Parathyroid adenoma (tissue), 2 donors: Measurements from ENCODE around the gene DHX57.

Experiments used
- H2AFZ ChIP-seq: fragments of 300-600 bp; sonication (generic); one replicate; pipeline ENCODE4 v1.7.0; 2017; ENCODE audit warnings: antibody characterized with exemption, mild to moderate bottlenecking
- H3K27ac ChIP-seq: fragments of 300-600 bp; sonication (generic); one replicate; pipeline ENCODE4 v1.7.0; 2017
- H3K27me3 ChIP-seq: fragments of 300-600 bp; sonication (generic); one replicate; pipeline ENCODE4 v1.7.0; 2017; ENCODE audit warnings: low read length; ENCODE audit not compliant: control insufficient read depth, insufficient read depth
- H3K36me3 ChIP-seq: fragments of 300-600 bp; sonication (generic); one replicate; pipeline ENCODE4 v1.7.0; 2017; ENCODE audit warnings: low read length; ENCODE audit not compliant: control insufficient read depth, insufficient read depth
- H3K4me1 ChIP-seq: fragments of 300-600 bp; sonication (generic); one replicate; pipeline ENCODE4 v1.7.0; 2017; ENCODE audit warnings: control low read depth
- H3K4me2 ChIP-seq: fragments of 300-600 bp; sonication (generic); one replicate; pipeline ENCODE4 v1.7.0; 2017; ENCODE audit warnings: low read length
- H3K4me3 ChIP-seq: fragments of 300-600 bp; sonication (generic); one replicate; pipeline ENCODE4 v1.7.0; 2017; ENCODE audit warnings: low read depth, low read length
- H3K79me2 ChIP-seq: fragments of 300-600 bp; sonication (generic); one replicate; pipeline ENCODE4 v1.7.0; 2017; ENCODE audit warnings: control low read depth
- H3K9ac ChIP-seq: fragments of 300-600 bp; sonication (generic); one replicate; pipeline ENCODE4 v1.7.0; 2017; ENCODE audit warnings: mild to moderate bottlenecking
- H3K9me3 ChIP-seq: fragments of 300-600 bp; sonication (generic); one replicate; pipeline ENCODE4 v1.7.0; 2017; ENCODE audit warnings: low read length; ENCODE audit not compliant: control insufficient read depth
- TF ChIP-seq, protein P1 (sequence below): fragments of 300-600 bp; sonication (generic); IDR thresholded peaks from one replicate; pipeline ENCODE4 v1.7.0; 2017; ENCODE audit warnings: antibody characterized with exemption, mild to moderate bottlenecking
- donor health status: primary hyperparathyroidism.

Gene DHX57

DNA sequence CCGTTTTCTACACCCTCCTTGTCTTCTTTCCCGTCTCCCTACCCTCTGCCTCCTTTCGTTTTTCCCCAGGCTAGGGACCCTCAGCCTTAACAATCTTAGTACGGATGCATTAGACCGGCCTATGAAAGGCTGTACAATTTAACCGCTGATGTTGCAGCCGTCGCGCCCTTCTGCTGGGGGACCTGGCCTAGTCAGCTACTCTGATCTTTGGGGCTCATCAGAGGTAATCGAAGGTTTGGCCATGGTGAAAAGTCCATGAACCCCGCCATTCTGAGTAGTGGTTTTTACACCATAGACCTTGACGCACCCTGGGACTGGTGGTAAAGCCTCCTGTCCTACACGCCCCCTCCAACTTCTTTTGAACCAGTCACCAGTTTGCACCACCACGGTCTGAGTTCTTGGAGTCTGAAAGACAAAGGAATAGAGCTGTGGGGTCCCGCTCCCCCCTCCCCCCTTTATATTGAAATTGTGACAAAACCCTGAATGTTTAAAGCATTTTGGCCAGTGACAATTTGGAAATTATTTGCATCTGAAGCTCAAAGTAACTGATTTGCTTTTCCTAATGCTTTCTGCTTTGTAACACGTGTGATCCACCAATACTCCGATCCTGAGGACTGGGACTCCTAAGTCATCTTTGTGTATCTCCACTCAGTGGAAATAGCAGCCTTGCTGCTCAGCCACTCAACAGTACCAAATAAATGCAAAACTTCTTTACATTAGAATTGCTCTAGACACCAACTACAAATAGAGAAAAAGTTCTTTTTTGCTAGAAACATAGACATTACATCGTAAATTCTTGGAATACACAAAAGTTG lies 123.9 kb downstream of the DHX57 start:
- Histone ChIP-seq H3K4me3 (peak overlapping the region; percentile 93), H3K79me2 (peaks cover 21% of the 10 kb centered on the region), H3K36me3 (no peaks in the 10 kb centered on the region), H3K27ac (peak overlapping the region; percentile 99), H2AFZ (peak overlapping the region; percentile 98), H3K4me1 (peaks cover 27% of the 10 kb centered on the region), H3K9ac (no peak overlapping the region), H3K27me3 (no peaks in the 10 kb centered on the region), H3K4me2 (peak overlapping the region; percentile 87), H3K9me3 (no peaks in the 10 kb centered on the region)
- TF ChIP-seq, protein P1, sequence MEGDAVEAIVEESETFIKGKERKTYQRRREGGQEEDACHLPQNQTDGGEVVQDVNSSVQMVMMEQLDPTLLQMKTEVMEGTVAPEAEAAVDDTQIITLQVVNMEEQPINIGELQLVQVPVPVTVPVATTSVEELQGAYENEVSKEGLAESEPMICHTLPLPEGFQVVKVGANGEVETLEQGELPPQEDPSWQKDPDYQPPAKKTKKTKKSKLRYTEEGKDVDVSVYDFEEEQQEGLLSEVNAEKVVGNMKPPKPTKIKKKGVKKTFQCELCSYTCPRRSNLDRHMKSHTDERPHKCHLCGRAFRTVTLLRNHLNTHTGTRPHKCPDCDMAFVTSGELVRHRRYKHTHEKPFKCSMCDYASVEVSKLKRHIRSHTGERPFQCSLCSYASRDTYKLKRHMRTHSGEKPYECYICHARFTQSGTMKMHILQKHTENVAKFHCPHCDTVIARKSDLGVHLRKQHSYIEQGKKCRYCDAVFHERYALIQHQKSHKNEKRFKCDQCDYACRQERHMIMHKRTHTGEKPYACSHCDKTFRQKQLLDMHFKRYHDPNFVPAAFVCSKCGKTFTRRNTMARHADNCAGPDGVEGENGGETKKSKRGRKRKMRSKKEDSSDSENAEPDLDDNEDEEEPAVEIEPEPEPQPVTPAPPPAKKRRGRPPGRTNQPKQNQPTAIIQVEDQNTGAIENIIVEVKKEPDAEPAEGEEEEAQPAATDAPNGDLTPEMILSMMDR: no peak

DNA sequence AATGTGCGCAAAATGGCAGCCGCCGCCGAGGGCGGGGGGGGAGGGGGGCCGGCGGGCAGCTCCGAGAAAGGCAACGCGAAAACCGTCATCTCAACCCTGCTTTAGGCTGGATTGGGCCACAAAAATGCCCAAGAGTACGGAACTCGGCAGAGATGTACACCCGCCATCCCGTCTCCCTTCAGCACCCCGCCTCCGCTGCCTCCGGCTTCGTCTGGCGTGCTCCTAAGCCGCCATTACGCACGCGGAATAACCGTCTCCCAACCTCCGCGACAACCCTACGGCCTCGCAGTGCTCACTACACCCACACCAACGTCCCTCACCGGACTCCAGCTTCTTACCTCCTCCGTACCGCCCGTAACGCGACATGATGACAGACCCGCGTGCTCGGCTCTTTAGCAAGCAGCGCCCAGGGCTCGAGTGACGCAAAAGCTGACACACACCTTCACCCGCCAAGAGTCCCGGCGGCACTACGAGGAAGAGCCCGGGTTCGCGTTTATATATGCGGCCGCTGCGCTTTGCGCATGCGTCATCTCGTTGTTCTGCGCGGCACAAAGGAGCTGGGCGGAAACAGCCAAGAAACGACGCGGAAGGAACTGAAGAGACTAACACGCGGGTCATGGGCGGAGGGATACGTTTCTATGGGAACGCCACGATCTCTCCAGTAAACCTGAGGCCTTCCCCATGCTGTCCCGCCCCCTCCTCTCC lies 124.7 kb downstream of the DHX57 start, which contains the start of gene SRSF7:
Gene SRSF7, minus strand, starts transcription at position 471 of the 705 bp plus-strand sequence. Its CDS starts 105 bp downstream, at position 366.
- peak within 1 kb of the TSS; percentile 98 for H2AFZ ChIP-seq
- peak within 1 kb of the TSS; percentile 96 for H3K9ac ChIP-seq
- H3K27ac ChIP-seq: peak within 1 kb of the TSS; percentile 99

DNA sequence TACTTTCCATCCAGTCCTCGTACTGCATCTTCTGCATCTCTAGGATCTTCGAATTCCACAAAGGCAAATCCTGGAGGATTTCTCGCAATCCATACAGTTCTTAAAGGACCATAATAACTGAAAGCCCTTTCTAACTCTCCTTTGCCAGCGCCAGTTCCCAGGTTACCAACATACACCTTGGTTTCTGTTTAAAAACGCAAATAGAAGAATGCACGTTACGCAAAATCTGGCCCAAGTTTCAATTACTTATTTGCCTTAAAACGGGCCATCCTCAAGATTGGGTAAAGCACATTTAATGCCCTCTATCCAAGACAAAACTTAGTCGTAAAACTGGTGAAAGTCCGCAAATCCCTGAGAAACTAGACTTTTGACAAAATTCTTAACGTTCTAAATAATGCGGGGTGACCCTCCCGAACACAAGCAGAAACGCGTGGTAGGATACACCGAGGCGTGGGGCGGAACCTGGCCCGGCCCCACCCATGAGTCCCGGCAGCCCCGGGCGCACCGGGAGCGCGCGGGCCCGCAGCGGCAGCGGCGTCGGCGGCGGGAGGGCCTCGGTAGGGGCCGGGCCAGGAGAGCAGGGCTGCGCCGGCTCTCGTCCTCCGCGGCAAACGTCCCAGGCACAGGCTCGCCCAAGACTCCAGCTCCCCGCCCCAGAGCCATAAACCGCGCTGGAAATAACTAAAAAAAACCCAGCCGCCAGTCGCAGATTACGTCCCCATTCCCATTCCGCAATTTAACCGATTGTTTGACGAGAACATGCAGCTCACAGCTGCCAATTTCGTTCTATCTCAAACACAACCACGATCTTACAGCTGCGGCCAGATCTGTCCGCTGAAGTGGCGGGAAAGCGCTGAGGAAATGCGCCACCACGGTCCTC lies 125.5 kb downstream of the DHX57 start:
- Histone ChIP-seq H3K4me2 (peak overlapping the region; percentile 95), H3K36me3 (no peaks in the 10 kb centered on the region), H3K79me2 (peaks cover 21% of the 10 kb centered on the region), H3K4me3 (peak overlapping the region; percentile 93), H3K4me1 (peaks cover 28% of the 10 kb centered on the region), H3K9ac (peak overlapping the region; percentile 96), H3K27me3 (no peaks in the 10 kb centered on the region), H2AFZ (peak overlapping the region; percentile 98), H3K9me3 (no peaks in the 10 kb centered on the region), H3K27ac (peak overlapping the region; percentile 99)
- TF ChIP-seq, protein P1: no peak

More for the DNA sequence above, 124.7 kb downstream of the DHX57 start, which contains the start of gene SRSF7:
- Histone ChIP-seq H3K36me3 (no peaks in the 10 kb centered on the region), H3K79me2 (peaks cover 21% of the 10 kb centered on the region), H3K4me3 (peak within 1 kb of the TSS; percentile 93), H3K4me1 (peaks cover 28% of the 10 kb centered on the region), H3K27me3 (no peaks in the 10 kb centered on the region), H3K4me2 (peak within 1 kb of the TSS; percentile 95), H3K9me3 (no peaks in the 10 kb centered on the region)
- TF ChIP-seq, protein P1: peak; percentile 23

DNA sequence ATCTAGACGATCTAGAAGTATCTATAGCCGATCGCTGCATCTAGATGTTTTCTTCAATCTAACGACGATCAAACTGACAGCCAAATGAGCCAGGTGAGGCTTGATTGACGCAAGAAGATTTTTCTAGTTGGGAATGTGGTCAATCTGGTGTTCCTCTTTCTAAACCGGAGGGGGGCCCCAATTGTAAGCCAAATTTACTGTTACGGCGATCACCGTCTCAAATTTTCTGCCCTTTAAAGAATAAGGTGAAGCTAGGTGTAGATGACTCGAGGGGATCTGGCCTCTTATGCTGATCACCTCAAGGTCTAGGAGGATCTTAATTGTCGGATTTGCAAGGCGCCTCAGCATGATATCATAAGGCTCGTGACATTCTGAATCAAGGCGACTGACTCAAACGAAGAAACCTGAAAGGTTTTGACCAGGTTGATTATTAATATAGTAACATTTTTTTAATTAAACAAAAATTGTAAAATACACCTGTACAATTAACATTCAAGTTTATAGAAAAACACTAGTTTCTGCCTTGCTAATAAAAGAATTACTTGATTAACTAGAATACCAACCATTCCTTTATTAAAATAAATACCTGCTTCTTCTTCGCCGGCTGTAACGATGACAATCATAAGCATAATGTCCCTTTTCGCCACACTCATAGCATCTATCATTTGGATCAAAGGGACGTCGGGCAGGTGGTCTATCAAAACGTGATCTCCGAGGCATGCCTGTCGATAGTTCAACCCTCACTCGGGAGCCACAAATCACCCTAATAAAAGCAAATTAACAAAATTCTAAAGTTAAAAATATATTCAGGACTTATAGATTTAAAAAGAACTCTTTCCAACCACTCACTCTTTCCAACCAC lies 126.6 kb downstream of the DHX57 start:
- H3K27me3 ChIP-seq: no peaks in the 10 kb centered on the region
- H3K4me1 ChIP-seq: peaks cover 28% of the 10 kb centered on the region
- no peaks in the 10 kb centered on the region for H3K36me3 ChIP-seq
- no peak overlapping the region for H3K9ac ChIP-seq
- TF ChIP-seq, protein P1: no peak
- H3K79me2 ChIP-seq: peaks cover 21% of the 10 kb centered on the region
- H3K9me3 ChIP-seq: no peaks in the 10 kb centered on the region
- H3K4me2 ChIP-seq: peak overlapping the region; percentile 95
- H3K4me3 ChIP-seq: peak overlapping the region; percentile 93
- H3K27ac ChIP-seq: no peak overlapping the region
- H2AFZ ChIP-seq: no peak overlapping the region
